Putamen (tissue), 1 donor: ENCODE data around the gene ANKRD44.
"Not testable (repeated sequence)": the region's sequence is repeated elsewhere in the genome, so short reads cannot be mapped to it uniquely, and the experiment has no call there.

Source experiments
- DNase-seq: peaks from one replicate; pipeline ENCODE4 v3.0.0-alpha.2; 2016; ENCODE audit warnings: low spot score

Gene ANKRD44

GRCh38 chr2:197258580-197258979, 52.0 kb downstream of the ANKRD44 start:
- no peak for DNase-seq

GRCh38 chr2:197256547-197257170, 53.9 kb downstream of the ANKRD44 start:
- no peak for DNase-seq

- DNase-seq: no peak
Observed at GRCh38 chr2:197256021-197256420, 54.6 kb downstream of the ANKRD44 start.

GRCh38 chr2:197255543-197255942, 55.0 kb downstream of the ANKRD44 start:
- peak; percentile 44 for DNase-seq

GRCh38 chr2:197254776-197255530, 55.6 kb downstream of the ANKRD44 start:
- no peak for DNase-seq

GRCh38 chr2:197251576-197251975, 59.0 kb downstream of the ANKRD44 start:
- DNase-seq: no peak

- no peak for DNase-seq
Observed at GRCh38 chr2:197251163-197251562, 59.4 kb downstream of the ANKRD44 start.

GRCh38 chr2:197250084-197250397, 60.5 kb downstream of the ANKRD44 start:
- DNase-seq: no peak

- no peak for DNase-seq
Observed at GRCh38 chr2:197249381-197250083, 61.0 kb downstream of the ANKRD44 start.

- DNase-seq: peak; percentile 42
Observed at GRCh38 chr2:197248623-197249022, 62.0 kb downstream of the ANKRD44 start.

GRCh38 chr2:197248001-197248401, 62.6 kb downstream of the ANKRD44 start:
- DNase-seq: no peak

GRCh38 chr2:197247083-197247482, 63.5 kb downstream of the ANKRD44 start:
- no peak for DNase-seq

GRCh38 chr2:197245829-197246804, 64.5 kb downstream of the ANKRD44 start:
- no peak for DNase-seq

GRCh38 chr2:197244349-197244748, 66.2 kb downstream of the ANKRD44 start:
- no peak for DNase-seq

- no peak for DNase-seq
Observed at GRCh38 chr2:197242719-197243118, 67.9 kb downstream of the ANKRD44 start.

GRCh38 chr2:197241596-197241995, 69.0 kb downstream of the ANKRD44 start:
- no peak for DNase-seq

GRCh38 chr2:197241153-197241552, 69.4 kb downstream of the ANKRD44 start:
- no peak for DNase-seq

GRCh38 chr2:197240421-197241041, 70.0 kb downstream of the ANKRD44 start:
- DNase-seq: no peak

- DNase-seq: not testable (repeated sequence)
Observed at GRCh38 chr2:197240018-197240417, 70.6 kb downstream of the ANKRD44 start.

- no peak for DNase-seq
Observed at GRCh38 chr2:197239434-197239833, 71.1 kb downstream of the ANKRD44 start.

- DNase-seq: no peak
Observed at GRCh38 chr2:197238043-197238365, 72.6 kb downstream of the ANKRD44 start.
